HG02840 (cell line): ENCODE measurements around the gene SORL1-AS1.

ENCODE experiments used
- ATAC-seq: cut with Tn5 transposase; IDR thresholded peaks from one replicate; pipeline ENCODE4 v1.9.1; 2021; ENCODE audit warnings: mild to moderate bottlenecking, moderate library complexity, moderate number of reproducible peaks; ENCODE audit not compliant: unreplicated experiment, low FRiP score

The SORL1-AS1 gene

GRCh38 chr11:121408830-121409229, 43.9 kb downstream of the SORL1-AS1 start:
- ATAC-seq = no peak

- ATAC-seq = no peak
These were observed 46.5 kb downstream of the SORL1-AS1 start for GRCh38 chr11:121406291-121406690.

GRCh38 chr11:121405646-121406045, 47.1 kb downstream of the SORL1-AS1 start:
- no peak for ATAC-seq

GRCh38 chr11:121394785-121395184, 58.0 kb downstream of the SORL1-AS1 start:
- ATAC-seq = no peak

GRCh38 chr11:121393855-121394254, 58.9 kb downstream of the SORL1-AS1 start:
- ATAC-seq = no peak

GRCh38 chr11:121391914-121392313, 60.9 kb downstream of the SORL1-AS1 start:
- no peak for ATAC-seq

- ATAC-seq = no peak
These were observed 63.1 kb downstream of the SORL1-AS1 start for GRCh38 chr11:121389651-121390050.
